Naive thymus-derived CD4-positive, alpha-beta T cell (primary cell): ENCODE measurements around the gene STT3A. TPM values are rescaled to one million over a fixed set of nuclear protein-coding genes. Genes with fewer than 3 reads are reported as not detected.
A peak's percentile ranks its signal among the peaks of the same experiment; 100 is the strongest.

ENCODE experiments used
- ATAC-seq: fragments of 150-1000 bp; cut with Tn5 transposase; 2 replicates; pipeline ENCODE4 v1.10.0; 2021; ENCODE audit warnings: mild to moderate bottlenecking, moderate library complexity
- CTCF ChIA-PET: fragments of 350-600 bp; sonication (Branson Sonifier 250); formaldehyde crosslinking; loops from one replicate; lab custom pipeline; 2021; ENCODE audit warnings: antibody characterized with exemption; lab: Charles Lee
- POLR2A ChIA-PET: fragments of 350-600 bp; sonication (Branson Sonifier 250); formaldehyde crosslinking; loops from one replicate; lab custom pipeline; 2021; ENCODE audit warnings: antibody characterized with exemption, inconsistent platforms; lab: Charles Lee
- DNase-seq, 9 donors: peaks; one replicate each; pipeline versions ENCODE4 v3.0.0 to v3.0.0-alpha.2; 2020 to 2022; ENCODE audit warnings: mixed read lengths in 1 of 9
- H3K27ac ChIP-seq: one replicate; pipeline ENCODE4 v1.7.0; 2013; ENCODE audit warnings: mild to moderate bottlenecking, low read depth, low read length, moderate library complexity
- H3K27me3 ChIP-seq, 2 donors: one replicate each; pipeline ENCODE4 v1.7.0; 2013; ENCODE audit warnings: low read length in 2 of 2, mild to moderate bottlenecking in 2 of 2, moderate library complexity in 2 of 2; ENCODE audit not compliant: control insufficient read depth in 2 of 2, insufficient read depth in 2 of 2
- H3K36me3 ChIP-seq, 3 experiments: 1 replicate in 2 of 3; 2 replicates in 1 of 3; pipeline ENCODE4 v1.7.0; 2013; ENCODE audit warnings: low read length in 3 of 3, mild to moderate bottlenecking in 3 of 3, moderate library complexity in 1 of 3; ENCODE audit not compliant: insufficient read depth in 3 of 3, control insufficient read depth in 2 of 3
- H3K4me1 ChIP-seq, 2 donors: one replicate each; pipeline ENCODE4 v1.7.0; 2013; ENCODE audit warnings: low read length in 2 of 2, mild to moderate bottlenecking in 2 of 2, moderate library complexity in 1 of 2; ENCODE audit not compliant: control insufficient read depth in 2 of 2, insufficient read depth in 2 of 2
- H3K4me3 ChIP-seq: 2 replicates; pipeline ENCODE4 v1.7.0; 2013; ENCODE audit warnings: mild to moderate bottlenecking, low read length
- H3K9me3 ChIP-seq, 3 experiments: 1 replicate in 2 of 3; 2 replicates in 1 of 3; pipeline ENCODE4 v1.7.0; 2013; ENCODE audit warnings: low read length in 3 of 3; ENCODE audit not compliant: control insufficient read depth in 2 of 3
- H3K27ac Mint-ChIP-seq, 9 donors: one replicate each; pipeline ENCODE4 v1.8.0; 2020 to 2022; ENCODE audit warnings: mixed read lengths in 9 of 9, mild to moderate bottlenecking in 8 of 9, moderate library complexity in 5 of 9, inconsistent platforms in 2 of 9
- H3K27me3 Mint-ChIP-seq, 5 donors: one replicate each; pipeline ENCODE4 v1.8.0; 2021 to 2022; ENCODE audit warnings: mixed read lengths in 5 of 5, mild to moderate bottlenecking in 1 of 5
- H3K36me3 Mint-ChIP-seq, 5 donors: one replicate each; pipeline ENCODE4 v1.8.0; 2020 to 2022; ENCODE audit warnings: mixed read lengths in 5 of 5, mild to moderate bottlenecking in 3 of 5, inconsistent platforms in 1 of 5
- H3K4me1 Mint-ChIP-seq, 7 donors: one replicate each; pipeline ENCODE4 v1.8.0; 2020 to 2022; ENCODE audit warnings: mixed read lengths in 7 of 7, mild to moderate bottlenecking in 3 of 7, inconsistent platforms in 1 of 7
- H3K4me3 Mint-ChIP-seq, 10 donors: one replicate each; pipeline ENCODE4 v1.8.0; 2020 to 2022; ENCODE audit warnings: mild to moderate bottlenecking in 10 of 10, mixed read lengths in 10 of 10, moderate library complexity in 6 of 10, inconsistent platforms in 2 of 10
- H3K9me3 Mint-ChIP-seq, 11 donors: one replicate each; pipeline ENCODE4 v1.8.0; 2020 to 2022; ENCODE audit warnings: mixed read lengths in 11 of 11, mild to moderate bottlenecking in 4 of 11, inconsistent platforms in 1 of 11, moderate library complexity in 1 of 11
- intact Hi-C, 2 donors: fragments of 100-400 bp; cut with micrococcal nuclease; formaldehyde crosslinking; loops; one replicate each; pipeline ENCODE4 v1.15.1; 2023
- polyA plus RNA-seq, 2 donors: library from polyadenylated mRNA; unstranded; fragments of 300-500 nt; fragmentation: Illumina TruSeq; gene quantifications; one replicate each; pipeline ENCODE4 v1.2.3, GENCODE V29; 2021
- total RNA-seq, 6 experiments: library from RNA in 5 of 6; stranded (reverse) in 5 of 6; gene quantifications; 1 replicate in 5 of 6; 2 replicates in 1 of 6; pipeline ENCODE4 v1.2.3 and lab custom pipeline; 2021 to 2026

Gene STT3A
- total and polyA plus RNA-seq, 7 experiments from 2014 or later, result 27.3 to 153 (median 60.6) TPM

- H3K9me3 ChIP-seq, result no peaks in the 10 kb centered on the region
- H3K4me1 ChIP-seq, result no peaks in the 10 kb centered on the region
- H3K27me3 ChIP-seq, result no peaks in the 10 kb centered on the region
- Mint-ChIP-seq H3K27me3 (no peaks in the 10 kb centered on the region), H3K4me1 (peaks cover 0 to 20% (median 0%) of the 10 kb centered on the region in 7 donors), H3K36me3 (peaks cover 8 to 45% (median 10%) of the 10 kb centered on the region in 5 donors), H3K9me3 (peaks cover 0 to 19% (median 10%) of the 10 kb centered on the region in 11 donors), H3K27ac (no peak overlapping the region), H3K4me3 (no peak overlapping the region)
- no peak for DNase-seq
- H3K4me3 ChIP-seq, result no peak overlapping the region
- no peaks in the 10 kb centered on the region for H3K36me3 ChIP-seq
- intact Hi-C loops, result no loop called here
- ChIA-PET CTCF (no interaction called here), POLR2A (no interaction called here)
- no peak for ATAC-seq
- H3K27ac ChIP-seq, result no peak overlapping the region
These were observed 70.0 kb downstream of the STT3A start for GRCh38 chr11:125662689-125663088.

DNA sequence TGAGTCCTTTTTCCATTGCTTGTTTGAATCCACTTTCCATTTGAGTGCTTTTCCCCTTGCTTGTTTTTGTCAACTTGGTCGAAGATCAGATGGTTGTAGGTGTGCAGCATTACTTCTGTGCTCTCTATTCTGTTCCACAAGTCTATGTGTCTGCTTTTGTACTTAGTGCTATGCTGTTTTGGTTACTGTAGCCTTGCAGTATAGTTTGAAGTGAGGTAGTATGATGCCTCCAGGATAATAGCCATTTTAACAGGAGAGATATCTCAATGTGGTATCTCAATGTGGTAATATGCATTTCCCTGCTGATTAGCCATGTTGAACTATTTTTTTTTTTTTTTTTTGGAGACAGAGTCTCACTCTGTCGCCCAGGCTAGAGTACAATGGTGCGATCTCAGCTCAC is 71.3 kb downstream of the STT3A start:
- Mint-ChIP-seq H3K36me3 (peaks cover 9 to 47% (median 12%) of the 10 kb centered on the region in 5 donors), H3K27ac (peak overlapping the region in 1 of 9 donors; percentile 1), H3K4me1 (peaks cover 0 to 18% (median 0%) of the 10 kb centered on the region in 7 donors), H3K27me3 (no peaks in the 10 kb centered on the region), H3K9me3 (peaks cover 0 to 19% (median 10%) of the 10 kb centered on the region in 11 donors), H3K4me3 (no peak overlapping the region)
- ChIA-PET POLR2A (interaction anchor here (0.6 kb wide), 1 partner anchor 98 kb away, joined by 3 read pairs; no protein-coding TSS in a partner anchor), CTCF (no interaction called here)
- intact Hi-C loops, result no loop called here
- no peak for ATAC-seq
- Histone ChIP-seq H3K9me3 (no peaks in the 10 kb centered on the region), H3K36me3 (no peaks in the 10 kb centered on the region), H3K27ac (no peak overlapping the region), H3K27me3 (no peaks in the 10 kb centered on the region), H3K4me3 (no peak overlapping the region), H3K4me1 (no peaks in the 10 kb centered on the region)
- DNase-seq, result no peak

DNA sequence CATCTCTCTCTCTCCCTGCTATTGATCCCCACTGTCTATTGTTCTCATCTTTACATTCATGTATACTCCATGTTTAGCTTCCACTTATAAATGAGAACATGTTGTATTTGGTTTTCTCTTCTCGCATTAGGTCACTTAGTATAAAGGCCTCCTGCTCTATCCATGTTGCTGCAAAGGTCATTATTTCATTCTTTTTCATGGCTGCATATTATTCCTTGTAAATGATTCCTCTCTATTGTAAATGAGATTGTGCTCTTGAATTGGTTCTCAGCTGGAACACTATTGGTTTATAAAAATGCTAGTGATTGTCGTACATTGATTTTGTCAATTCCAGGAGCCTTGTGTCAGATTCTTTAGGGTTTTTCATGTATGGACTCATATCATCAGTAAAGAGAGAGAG is 74.5 kb downstream of the STT3A start:
- Mint-ChIP-seq H3K9me3 (peaks cover 0 to 19% (median 10%) of the 10 kb centered on the region in 11 donors), H3K4me3 (no peak overlapping the region), H3K27me3 (no peaks in the 10 kb centered on the region), H3K27ac (no peak overlapping the region), H3K4me1 (peaks cover 0 to 23% (median 0%) of the 10 kb centered on the region in 7 donors), H3K36me3 (peaks cover 9 to 44% (median 12%) of the 10 kb centered on the region in 5 donors)
- DNase-seq (no peak), ATAC-seq (no peak)
- Histone ChIP-seq H3K9me3 (no peaks in the 10 kb centered on the region), H3K4me1 (no peaks in the 10 kb centered on the region), H3K4me3 (no peak overlapping the region), H3K27ac (no peak overlapping the region), H3K27me3 (no peaks in the 10 kb centered on the region), H3K36me3 (no peaks in the 10 kb centered on the region)
- intact Hi-C loops, result no loop called here
- CTCF ChIA-PET, result no interaction called here
- POLR2A ChIA-PET, result no interaction called here

DNA sequence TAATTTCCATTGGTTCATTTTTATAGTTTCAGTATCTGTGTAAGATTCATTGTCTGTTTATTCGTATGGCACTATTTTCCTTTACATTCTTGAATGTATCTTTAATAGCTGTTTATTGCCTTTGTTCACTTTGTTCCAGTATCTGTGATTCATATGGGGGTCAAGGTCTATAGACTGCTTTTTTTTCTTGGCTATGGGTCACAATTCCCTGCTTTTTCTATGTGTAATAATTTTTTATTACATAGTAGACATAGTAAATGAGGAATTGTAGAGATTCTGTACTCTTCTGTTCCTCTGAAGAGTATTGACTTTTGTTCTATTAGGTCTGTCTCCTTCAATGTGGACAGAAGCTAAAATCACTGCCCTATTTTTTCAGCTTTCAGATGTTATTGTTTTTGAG is 77.5 kb downstream of the STT3A start:
- Mint-ChIP-seq H3K27me3 (no peaks in the 10 kb centered on the region), H3K9me3 (peaks cover 0 to 17% (median 10%) of the 10 kb centered on the region in 11 donors), H3K27ac (peak overlapping the region in 1 of 9 donors; percentile 13), H3K4me3 (no peak overlapping the region), H3K36me3 (peaks cover 9 to 26% (median 12%) of the 10 kb centered on the region in 5 donors), H3K4me1 (peaks cover 0 to 10% (median 0%) of the 10 kb centered on the region in 7 donors)
- ChIA-PET POLR2A (no interaction called here), CTCF (interaction anchor here (1.0 kb wide), 1 partner anchor 10 kb away, joined by 3 read pairs; the partner anchor contains the start of gene ACRV1)
- intact Hi-C loops, result no loop called here
- H3K27ac ChIP-seq, result no peak overlapping the region
- ATAC-seq (no peak), DNase-seq (no peak)
- no peaks in the 10 kb centered on the region for H3K36me3 ChIP-seq
- H3K4me3 ChIP-seq, result no peak overlapping the region
- H3K4me1 ChIP-seq, result no peaks in the 10 kb centered on the region
- H3K27me3 ChIP-seq, result no peaks in the 10 kb centered on the region
- H3K9me3 ChIP-seq, result no peaks in the 10 kb centered on the region

GRCh38 chr11:125671561-125671960 is 78.9 kb downstream of the STT3A start:
- intact Hi-C loops, result no loop called here
- no peak overlapping the region for H3K27ac Mint-ChIP-seq
- H3K9me3 ChIP-seq, result no peaks in the 10 kb centered on the region
- H3K27me3 ChIP-seq, result no peaks in the 10 kb centered on the region
- POLR2A ChIA-PET, result no interaction called here
- H3K4me3 ChIP-seq, result no peak overlapping the region
- H3K27me3 Mint-ChIP-seq, result no peaks in the 10 kb centered on the region
- H3K9me3 Mint-ChIP-seq, result peaks cover 0 to 9% (median 5%) of the 10 kb centered on the region in 11 donors
- peaks cover 5 to 18% (median 8%) of the 10 kb centered on the region in 5 donors for H3K36me3 Mint-ChIP-seq
- no peak overlapping the region for H3K27ac ChIP-seq
- CTCF ChIA-PET, result no interaction called here
- no peak for DNase-seq
- no peak overlapping the region for H3K4me3 Mint-ChIP-seq
- H3K4me1 Mint-ChIP-seq, result peaks cover 0 to 6% (median 0%) of the 10 kb centered on the region in 7 donors
- no peak for ATAC-seq
- no peaks in the 10 kb centered on the region for H3K36me3 ChIP-seq
- H3K4me1 ChIP-seq, result no peaks in the 10 kb centered on the region

Other genes with a start within 250 kb of the STT3A start
- gene FEZ1, start 96.6 kb upstream of the STT3A start, total RNA-seq, result 1 to 10 TPM in 3 of 5 experiments, under 1 TPM in 1, not detected in 1; 0.87 to 6.6 (median 1.2) TPM
- gene FEZ1, start 96.6 kb upstream of the STT3A start, polyA plus RNA-seq, result not detected
- gene EI24, start 23.4 kb upstream of the STT3A start, total RNA-seq, result 10 to 100 TPM; 21.3 to 42.7 (median 35.7) TPM
- 100 to 1,000 TPM in 1 of 2 donors, 10 to 100 TPM in 1; 79.4 to 102 TPM for gene EI24, start 23.4 kb upstream of the STT3A start, polyA plus RNA-seq
- gene CHEK1, start 32.3 kb downstream of the STT3A start, total RNA-seq, result 10 to 100 TPM in 1 of 5 experiments, 1 to 10 TPM in 4; 2.2 to 62.6 (median 7.5) TPM
- 1 to 10 TPM; 1.2 to 1.7 TPM for gene CHEK1, start 32.3 kb downstream of the STT3A start, polyA plus RNA-seq
- not detected for gene ACRV1, start 88.0 kb downstream of the STT3A start, total RNA-seq
- not detected for gene ACRV1, start 88.0 kb downstream of the STT3A start, polyA plus RNA-seq
- not detected for gene PATE1, start 153.4 kb downstream of the STT3A start, total RNA-seq
- gene PATE1, start 153.4 kb downstream of the STT3A start, polyA plus RNA-seq, result not detected
- gene PATE2, start 186.0 kb downstream of the STT3A start, total RNA-seq, result not detected
- not detected for gene PATE2, start 186.0 kb downstream of the STT3A start, polyA plus RNA-seq
- gene PATE3, start 195.3 kb downstream of the STT3A start, total RNA-seq, result not detected
- gene PATE3, start 195.3 kb downstream of the STT3A start, polyA plus RNA-seq, result not detected
- not detected for gene PATE4, start 240.5 kb downstream of the STT3A start, total RNA-seq
- not detected for gene PATE4, start 240.5 kb downstream of the STT3A start, polyA plus RNA-seq